Esophagus squamous epithelium (tissue), 4 donors: ENCODE measurements around the gene NAA25.
"Not testable (repeated sequence)": the region's sequence is repeated elsewhere in the genome, so short reads cannot be mapped to it uniquely, and the experiment has no call there.

Source experiments
- POLR2A ChIP-seq, 4 donors: fragments of 450-650 bp; IDR thresholded peaks; one replicate each; pipeline ENCODE4 v1.6.1; 2017; ENCODE audit warnings: antibody characterized with exemption in 4 of 4, mild to moderate bottlenecking in 4 of 4, moderate library complexity in 3 of 4
- TF ChIP-seq, protein P1 (sequence below), 6 experiments: fragments of 450-650 bp in 4 of 6; fragments of 200-600 bp in 2 of 6; sonication (generic) in 2 of 6; IDR thresholded peaks; one replicate each; pipeline ENCODE4 v1.5.1; 2016 to 2019; ENCODE audit warnings: antibody characterized with exemption in 6 of 6, mild to moderate bottlenecking in 4 of 6, moderate library complexity in 4 of 6

DNA sequence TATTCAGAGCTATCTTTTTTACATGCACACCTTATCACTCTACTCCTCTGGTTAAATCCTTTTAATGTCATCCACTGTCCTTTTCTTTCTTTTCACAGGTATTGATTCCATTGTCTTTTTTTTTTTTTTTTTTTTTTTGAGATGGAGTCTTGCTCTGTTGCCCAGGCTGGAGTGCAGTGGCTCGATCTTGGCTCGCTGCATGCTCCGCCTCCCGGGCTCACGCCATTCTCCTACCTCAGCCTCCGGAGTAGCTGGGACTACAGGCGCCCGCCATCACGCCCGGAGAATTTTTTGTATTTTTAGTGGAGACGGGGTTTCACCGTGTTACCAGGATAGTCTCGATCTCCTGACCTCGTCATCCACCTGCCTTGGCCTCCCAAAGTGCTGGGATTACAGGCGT is 8.1 kb downstream of the NAA25 start:
- not testable (repeated sequence) for TF ChIP-seq POLR2A (IDR thresholded peaks at IDR 0.05)
- TF ChIP-seq, protein P1, sequence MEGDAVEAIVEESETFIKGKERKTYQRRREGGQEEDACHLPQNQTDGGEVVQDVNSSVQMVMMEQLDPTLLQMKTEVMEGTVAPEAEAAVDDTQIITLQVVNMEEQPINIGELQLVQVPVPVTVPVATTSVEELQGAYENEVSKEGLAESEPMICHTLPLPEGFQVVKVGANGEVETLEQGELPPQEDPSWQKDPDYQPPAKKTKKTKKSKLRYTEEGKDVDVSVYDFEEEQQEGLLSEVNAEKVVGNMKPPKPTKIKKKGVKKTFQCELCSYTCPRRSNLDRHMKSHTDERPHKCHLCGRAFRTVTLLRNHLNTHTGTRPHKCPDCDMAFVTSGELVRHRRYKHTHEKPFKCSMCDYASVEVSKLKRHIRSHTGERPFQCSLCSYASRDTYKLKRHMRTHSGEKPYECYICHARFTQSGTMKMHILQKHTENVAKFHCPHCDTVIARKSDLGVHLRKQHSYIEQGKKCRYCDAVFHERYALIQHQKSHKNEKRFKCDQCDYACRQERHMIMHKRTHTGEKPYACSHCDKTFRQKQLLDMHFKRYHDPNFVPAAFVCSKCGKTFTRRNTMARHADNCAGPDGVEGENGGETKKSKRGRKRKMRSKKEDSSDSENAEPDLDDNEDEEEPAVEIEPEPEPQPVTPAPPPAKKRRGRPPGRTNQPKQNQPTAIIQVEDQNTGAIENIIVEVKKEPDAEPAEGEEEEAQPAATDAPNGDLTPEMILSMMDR (IDR thresholded peaks at IDR 0.05): not testable (repeated sequence)
